Glutamatergic neuron (in vitro differentiated cells): ENCODE data around the gene ANKRD6. TPM values are rescaled to one million over a fixed set of nuclear protein-coding genes. Genes with fewer than 3 reads are reported as not detected.
A peak's percentile ranks its signal among the peaks of the same experiment; 100 is the strongest.

Experiments
- DNase-seq: peaks from one replicate; pipeline ENCODE4 v3.0.0; 2022
- H3K27ac Mint-ChIP-seq: one replicate; pipeline ENCODE4 v1.8.0; 2020; ENCODE audit warnings: mild to moderate bottlenecking, mixed read lengths, inconsistent platforms; ENCODE audit not compliant: unreplicated experiment
- H3K27me3 Mint-ChIP-seq: one replicate; pipeline ENCODE4 v1.8.0; 2020; ENCODE audit warnings: mild to moderate bottlenecking, moderate library complexity, mixed read lengths, inconsistent platforms; ENCODE audit not compliant: unreplicated experiment
- H3K36me3 Mint-ChIP-seq: one replicate; pipeline ENCODE4 v1.8.0; 2020; ENCODE audit warnings: mild to moderate bottlenecking, mixed read lengths, inconsistent platforms; ENCODE audit not compliant: unreplicated experiment
- H3K4me1 Mint-ChIP-seq: one replicate; pipeline ENCODE4 v1.8.0; 2020; ENCODE audit warnings: mild to moderate bottlenecking, low read depth, mixed read lengths, inconsistent platforms; ENCODE audit not compliant: unreplicated experiment
- H3K4me3 Mint-ChIP-seq: one replicate; pipeline ENCODE4 v1.8.0; 2020; ENCODE audit warnings: mild to moderate bottlenecking, mixed read lengths, inconsistent platforms; ENCODE audit not compliant: unreplicated experiment
- H3K9me3 Mint-ChIP-seq: one replicate; pipeline ENCODE4 v1.8.0; 2020; ENCODE audit warnings: mild to moderate bottlenecking, moderate library complexity, mixed read lengths, inconsistent platforms; ENCODE audit not compliant: unreplicated experiment
- total RNA-seq: library from RNA; stranded (reverse); fragmentation: NEBNext Ultra II Directional; extraction: Animal tissue kit (Norgen Biotek cat#: 25700); gene quantifications from one replicate; pipeline ENCODE4 v1.2.1, GENCODE V29; 2021; ENCODE audit not compliant: unreplicated experiment
- TF ChIP-seq, protein P1 (sequence below): fragments of 200-600 bp; sonication (generic); IDR thresholded peaks from one replicate; pipeline ENCODE4 v1.5.0; 2021; ENCODE audit not compliant: partially characterized antibody, unreplicated experiment

Gene ANKRD6
- total RNA-seq, 1 donor from 2014 or later = 31.9 TPM

DNA sequence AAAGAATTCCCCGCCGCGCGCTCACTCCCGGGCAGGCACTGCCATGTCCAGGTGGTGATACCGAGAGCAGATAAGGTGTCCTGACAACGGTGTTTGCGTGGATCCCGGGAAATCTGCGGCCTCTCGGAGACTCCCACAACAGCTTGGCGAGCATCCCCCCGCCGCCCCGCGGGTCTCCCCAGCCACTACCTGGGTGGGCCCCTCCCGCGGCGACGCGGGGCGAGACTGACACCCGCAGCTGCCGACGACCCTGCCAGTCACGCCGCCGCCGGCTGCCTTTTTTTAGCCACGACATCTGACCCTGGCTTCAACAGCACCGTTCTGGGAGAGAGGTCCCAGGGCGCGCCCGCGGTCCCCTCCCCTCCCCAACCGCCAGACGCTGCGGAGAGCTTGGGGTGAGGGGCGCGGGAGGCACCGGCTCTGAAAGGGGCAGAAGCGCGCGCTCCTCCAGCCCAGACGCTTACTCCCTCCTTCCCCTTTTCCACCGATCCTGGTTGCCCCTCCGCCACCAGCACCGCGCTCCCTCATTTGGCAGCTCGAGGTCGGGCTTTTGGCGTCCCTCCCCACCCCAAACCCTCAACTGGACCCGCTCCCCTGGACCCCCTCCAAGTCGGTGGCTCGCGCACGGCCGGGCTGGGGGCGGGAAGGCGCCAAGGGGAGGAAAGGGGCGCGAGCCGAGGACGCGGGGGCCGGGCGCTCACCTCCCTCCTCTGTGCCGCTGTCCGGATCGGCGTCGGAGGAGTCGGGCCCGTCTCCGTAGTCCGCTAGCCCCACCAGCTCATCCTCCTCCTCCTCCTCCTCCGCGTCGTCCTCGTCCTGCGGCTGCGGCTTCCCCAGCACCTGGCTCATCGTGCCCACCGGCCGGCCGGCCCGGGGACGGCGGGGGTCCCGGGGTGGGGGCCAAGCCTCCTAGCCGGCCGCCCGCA, 21.5 kb upstream of the ANKRD6 start:
- Mint-ChIP-seq H3K4me3 (peak overlapping the region; percentile 88), H3K36me3 (no peaks in the 10 kb centered on the region), H3K27ac (peak overlapping the region; percentile 39), H3K9me3 (peaks cover 6% of the 10 kb centered on the region), H3K27me3 (peaks cover 4% of the 10 kb centered on the region), H3K4me1 (peaks cover 18% of the 10 kb centered on the region)
- DNase-seq = peak; percentile 77
- TF ChIP-seq, protein P1, sequence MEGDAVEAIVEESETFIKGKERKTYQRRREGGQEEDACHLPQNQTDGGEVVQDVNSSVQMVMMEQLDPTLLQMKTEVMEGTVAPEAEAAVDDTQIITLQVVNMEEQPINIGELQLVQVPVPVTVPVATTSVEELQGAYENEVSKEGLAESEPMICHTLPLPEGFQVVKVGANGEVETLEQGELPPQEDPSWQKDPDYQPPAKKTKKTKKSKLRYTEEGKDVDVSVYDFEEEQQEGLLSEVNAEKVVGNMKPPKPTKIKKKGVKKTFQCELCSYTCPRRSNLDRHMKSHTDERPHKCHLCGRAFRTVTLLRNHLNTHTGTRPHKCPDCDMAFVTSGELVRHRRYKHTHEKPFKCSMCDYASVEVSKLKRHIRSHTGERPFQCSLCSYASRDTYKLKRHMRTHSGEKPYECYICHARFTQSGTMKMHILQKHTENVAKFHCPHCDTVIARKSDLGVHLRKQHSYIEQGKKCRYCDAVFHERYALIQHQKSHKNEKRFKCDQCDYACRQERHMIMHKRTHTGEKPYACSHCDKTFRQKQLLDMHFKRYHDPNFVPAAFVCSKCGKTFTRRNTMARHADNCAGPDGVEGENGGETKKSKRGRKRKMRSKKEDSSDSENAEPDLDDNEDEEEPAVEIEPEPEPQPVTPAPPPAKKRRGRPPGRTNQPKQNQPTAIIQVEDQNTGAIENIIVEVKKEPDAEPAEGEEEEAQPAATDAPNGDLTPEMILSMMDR = no peak

DNA sequence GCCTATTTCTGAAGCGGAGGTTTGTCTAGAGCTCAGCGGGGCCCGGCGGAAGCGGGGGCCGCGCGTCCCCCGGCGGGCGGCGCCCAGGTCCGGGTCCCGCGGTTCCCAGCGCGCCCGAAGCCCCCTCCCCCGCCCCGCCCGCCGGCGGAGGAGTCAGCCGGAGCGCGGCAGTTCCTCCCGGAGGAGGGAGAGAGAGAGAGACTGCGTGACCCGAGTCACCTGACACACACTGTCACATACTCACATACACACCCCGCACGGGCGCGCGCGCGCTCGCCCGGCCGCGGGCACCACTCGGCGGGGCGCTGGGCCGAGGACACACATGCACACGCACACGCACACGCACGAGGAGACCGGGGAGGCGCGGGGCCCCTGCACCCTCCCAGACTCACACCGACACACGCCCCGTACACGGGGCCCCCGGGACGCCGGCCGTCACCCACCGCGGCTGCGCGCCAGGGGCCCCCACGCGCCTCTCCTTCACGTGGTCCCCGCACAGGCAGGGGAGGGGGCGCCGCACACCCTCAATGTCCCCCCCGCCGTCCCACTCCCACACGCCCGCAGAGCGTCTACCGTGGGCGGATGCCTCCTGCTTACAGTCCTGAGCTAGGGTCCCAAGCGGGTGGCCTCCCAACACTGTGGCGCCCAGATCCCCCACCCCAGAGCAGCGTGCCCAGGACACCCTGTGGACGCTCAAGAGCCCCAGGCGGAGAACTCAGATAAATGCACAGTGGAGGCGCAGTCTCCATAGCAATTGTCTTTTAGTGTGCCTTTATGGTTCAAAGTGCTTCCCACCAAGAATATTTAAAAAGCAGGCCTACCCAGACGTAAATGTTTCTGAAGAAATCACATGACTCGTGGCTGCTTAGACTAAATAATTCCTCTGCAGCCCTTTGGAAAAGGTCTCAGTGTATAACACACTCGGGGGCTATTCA, 20.6 kb upstream of the ANKRD6 start, which contains the start of gene RRAGD:
RRAGD (minus strand) TSS at position 203 of the 935 bp plus-strand sequence. CDS start 280 bp downstream, outside the sequence.
- Mint-ChIP-seq H3K4me1 (peaks cover 15% of the 10 kb centered on the region), H3K9me3 (peaks cover 6% of the 10 kb centered on the region), H3K4me3 (peak within 1 kb of the TSS; percentile 89), H3K27ac (peak within 1 kb of the TSS; percentile 77), H3K36me3 (no peaks in the 10 kb centered on the region), H3K27me3 (peaks cover 4% of the 10 kb centered on the region)
- TF ChIP-seq, protein P1 = no peak
- peak; percentile 74 for DNase-seq

DNA sequence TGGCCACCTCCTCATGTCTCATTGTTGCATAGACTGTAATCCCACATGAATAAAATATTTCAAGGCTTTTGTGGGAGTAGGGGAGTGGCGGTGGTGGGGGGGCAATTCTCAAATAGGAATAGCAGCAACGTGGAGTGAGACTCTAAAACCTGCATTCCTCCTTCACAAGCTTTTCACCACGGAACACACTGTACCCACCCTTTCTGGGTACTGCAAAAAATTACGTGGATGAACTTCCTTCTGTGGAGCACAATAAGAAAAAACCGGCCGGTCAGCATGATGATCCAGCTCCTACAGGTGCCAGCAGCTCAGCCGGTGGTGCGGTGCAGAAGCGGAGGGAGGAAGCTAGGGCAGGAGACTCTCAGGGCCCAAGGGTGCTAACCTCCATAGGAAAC, 19.9 kb upstream of the ANKRD6 start:
- peaks cover 6% of the 10 kb centered on the region for H3K9me3 Mint-ChIP-seq
- no peak for DNase-seq
- H3K4me3 Mint-ChIP-seq = peak overlapping the region; percentile 89
- TF ChIP-seq, protein P1 = no peak
- peaks cover 15% of the 10 kb centered on the region for H3K4me1 Mint-ChIP-seq
- H3K27ac Mint-ChIP-seq = peak overlapping the region; percentile 77
- no peaks in the 10 kb centered on the region for H3K36me3 Mint-ChIP-seq
- peaks cover 4% of the 10 kb centered on the region for H3K27me3 Mint-ChIP-seq

DNA sequence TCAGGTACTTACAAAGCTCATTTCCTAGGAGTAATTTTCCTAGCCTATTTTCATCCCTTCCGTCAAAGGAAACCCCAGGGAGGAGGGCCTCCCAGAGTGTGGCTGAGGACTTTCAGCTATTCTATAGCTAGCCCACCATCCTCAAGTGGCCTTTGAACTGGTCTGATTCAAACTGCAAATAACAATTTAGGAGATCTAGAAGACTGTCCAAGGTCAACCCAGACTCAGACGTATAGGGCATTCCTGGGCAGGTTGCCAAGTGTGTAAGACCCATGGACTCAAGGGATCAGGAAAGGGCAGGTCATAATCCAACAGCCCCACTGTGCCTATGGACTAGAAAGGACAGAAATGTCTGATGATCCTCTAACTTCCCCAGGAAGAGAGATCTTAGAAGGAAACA, 18.7 kb upstream of the ANKRD6 start:
- peaks cover 6% of the 10 kb centered on the region for H3K9me3 Mint-ChIP-seq
- TF ChIP-seq, protein P1 = no peak
- no peak overlapping the region for H3K4me3 Mint-ChIP-seq
- no peak overlapping the region for H3K27ac Mint-ChIP-seq
- no peak for DNase-seq
- H3K4me1 Mint-ChIP-seq = peaks cover 12% of the 10 kb centered on the region
- H3K27me3 Mint-ChIP-seq = peaks cover 4% of the 10 kb centered on the region
- no peaks in the 10 kb centered on the region for H3K36me3 Mint-ChIP-seq
